HCT116 (cell line): ENCODE results near the gene SLC7A5. TPM values are rescaled to one million over a fixed set of nuclear protein-coding genes. Genes with fewer than 3 reads are reported as not detected.
A peak's percentile ranks its signal among the peaks of the same experiment; 100 is the strongest.

Experiments
- ATAC-seq: fragments of 200-7000 bp; cut with Tn5 transposase; 2 replicates; pipeline ENCODE4 v1.9.1; 2020; ENCODE audit warnings: mild to moderate bottlenecking, moderate library complexity
- BruUV-seq: library from RNA; stranded (reverse); fragments of 400-500 nt; replicated peaks from 2 replicates; lab custom pipeline; 2021; lab: Mats Ljungman, UMichigan
- CTCF ChIA-PET: fragments of 300-600 bp; sonication (Branson Sonifier 250); formaldehyde crosslinking; loops from one replicate; lab custom pipeline; 2021; ENCODE audit warnings: antibody characterized with exemption; lab: Charles Lee
- POLR2A ChIA-PET: fragments of 300-600, 350-600 bp; sonication (Branson Sonifier 250); formaldehyde crosslinking; loops from one replicate; lab custom pipeline; 2021; ENCODE audit warnings: antibody characterized with exemption; lab: Charles Lee
- RAD21 ChIA-PET, 2 experiments: fragments of 300-600 bp; sonication (Branson Sonifier 250); formaldehyde crosslinking; loops; one replicate each; lab custom pipeline; 2023; ENCODE audit warnings: low total read pairs in 2 of 2; ENCODE audit not compliant: uncharacterized antibody in 2 of 2, unreplicated experiment in 2 of 2, low non-redundant PET in 1 of 2; lab: Charles Lee
- DNase-seq: peaks from one replicate; pipeline ENCODE4 v3.0.0-alpha.2; 2010; ENCODE audit warnings: low read depth, low spot score
- H2AFZ ChIP-seq: fragments of 200-600 bp; shearing (Covaris generic), sonication (generic); 2 replicates; pipeline ENCODE4 v1.6.1; 2017; ENCODE audit warnings: low read depth, mixed run types, mixed read lengths, antibody characterized with exemption, low read length; ENCODE audit not compliant: poor library complexity, severe bottlenecking
- H3K27ac ChIP-seq: 2 replicates; pipeline ENCODE4 v1.5.1; 2012; ENCODE audit warnings: low read depth, low read length
- H3K27me3 ChIP-seq: fragments of 200-600 bp; sonication (generic); 2 replicates; pipeline ENCODE4 v1.6.1; 2016; ENCODE audit warnings: mixed run types, low read length, mixed read lengths; ENCODE audit not compliant: insufficient read depth
- H3K36me3 ChIP-seq, 2 experiments: fragments of 200-500 bp in 1 of 2; fragments of 200-600 bp in 1 of 2; sonication (Bioruptor generic) in 1 of 2; sonication (generic) in 1 of 2; 2 replicates each; pipeline versions ENCODE4 v1.5.1 to v1.6.1; 2014 to 2016; ENCODE audit warnings: low read length in 2 of 2, inconsistent platforms in 1 of 2, mixed read lengths in 1 of 2, mixed run types in 1 of 2; ENCODE audit not compliant: insufficient read depth in 2 of 2, control insufficient read depth in 1 of 2
- H3K4me1 ChIP-seq, 2 experiments: fragments of 200-600 bp in 1 of 2; sonication (generic) in 1 of 2; 2 replicates each; pipeline versions ENCODE4 v1.5.1 to v1.6.1; 2012 to 2017; ENCODE audit warnings: low read length in 2 of 2, inconsistent platforms in 1 of 2, mild to moderate bottlenecking in 1 of 2, mixed read lengths in 1 of 2, mixed run types in 1 of 2, moderate library complexity in 1 of 2; ENCODE audit not compliant: insufficient read depth in 2 of 2, control insufficient read depth in 1 of 2
- H3K4me2 ChIP-seq: fragments of 200-600 bp; sonication (generic); 2 replicates; pipeline ENCODE4 v1.6.1; 2017; ENCODE audit warnings: mixed run types, low read length, mixed read lengths
- H3K4me3 ChIP-seq, 2 experiments: fragments of 200-600 bp in 1 of 2; sonication (generic) in 1 of 2; replicated peaks in 1 of 2; 2 replicates each; pipeline ENCODE4 v1.5.1; 2011 to 2016; ENCODE audit warnings: low read length in 2 of 2, control low read depth in 1 of 2, low read depth in 1 of 2, mild to moderate bottlenecking in 1 of 2, mixed read lengths in 1 of 2, mixed run types in 1 of 2
- H3K79me2 ChIP-seq: fragments of 200-600 bp; sonication (generic); 2 replicates; pipeline ENCODE4 v1.6.1; 2017; ENCODE audit warnings: mild to moderate bottlenecking, mixed run types, low read length, moderate library complexity, mixed read lengths; ENCODE audit not compliant: insufficient read depth
- H3K9ac ChIP-seq: fragments of 200-600 bp; sonication (generic); 2 replicates; pipeline ENCODE4 v1.6.1; 2016; ENCODE audit warnings: low read length, mixed read lengths
- H3K9me2 ChIP-seq: fragments of 200-600 bp; sonication (generic), shearing (Covaris generic); 2 replicates; pipeline ENCODE4 v1.6.1; 2017; ENCODE audit warnings: mixed run types, mild to moderate bottlenecking, moderate library complexity; ENCODE audit not compliant: insufficient read depth
- H3K9me3 ChIP-seq, 2 experiments: fragments of 200-500 bp in 1 of 2; fragments of 200-600 bp in 1 of 2; sonication (Bioruptor generic) in 1 of 2; sonication (generic) in 1 of 2; 2 replicates each; pipeline ENCODE4 v1.6.1; 2014 to 2017; ENCODE audit warnings: low read length in 2 of 2, mixed read lengths in 2 of 2, inconsistent platforms in 1 of 2, low read depth in 1 of 2, mild to moderate bottlenecking in 1 of 2, mixed run types in 1 of 2, moderate library complexity in 1 of 2; ENCODE audit not compliant: control insufficient read depth in 1 of 2, insufficient read depth in 1 of 2
- H4K20me1 ChIP-seq: fragments of 200-600 bp; sonication (generic), shearing (Covaris generic); 2 replicates; pipeline ENCODE4 v1.6.1; 2017; ENCODE audit warnings: mixed run types, mild to moderate bottlenecking, moderate library complexity; ENCODE audit not compliant: insufficient read depth
- CTCF ChIP-seq, 3 experiments: fragments of 200-600 bp in 1 of 3; sonication (generic) in 1 of 3; IDR thresholded peaks in 2 of 3; conservative IDR thresholded peaks in 1 of 3; 2 replicates each; pipeline ENCODE4 v1.5.1; 2012 to 2017; ENCODE audit warnings: low read depth in 2 of 3, low read length in 2 of 3, antibody characterized with exemption in 1 of 3, borderline replicate concordance in 1 of 3, control low read depth in 1 of 3, mild to moderate bottlenecking in 1 of 3, mixed read lengths in 1 of 3, mixed run types in 1 of 3, moderate library complexity in 1 of 3; ENCODE audit not compliant: insufficient read depth in 1 of 3
- ELF1 ChIP-seq: IDR thresholded peaks from 2 replicates; pipeline ENCODE4 v1.6.1; 2012; ENCODE audit warnings: low read depth, borderline replicate concordance
- POLR2A ChIP-seq: IDR thresholded peaks from 2 replicates; pipeline ENCODE4 v1.7.0; 2011; ENCODE audit warnings: borderline replicate concordance; ENCODE audit not compliant: insufficient read depth, insufficient read length; ENCODE audit errors: extremely low read depth
- POLR2AphosphoS5 ChIP-seq: IDR thresholded peaks from 2 replicates; pipeline ENCODE4 v1.6.1; 2011; ENCODE audit warnings: mild to moderate bottlenecking, low read depth, low read length, moderate library complexity
- REST ChIP-seq: IDR thresholded peaks from 2 replicates; pipeline ENCODE4 v1.6.1; 2012; ENCODE audit warnings: low read depth
- SP1 ChIP-seq: IDR thresholded peaks from 2 replicates; pipeline ENCODE4 v1.6.1; 2012; ENCODE audit warnings: low read depth
- YY1 ChIP-seq: IDR thresholded peaks from 2 replicates; pipeline ENCODE4 v1.6.1; 2011; ENCODE audit warnings: low read length, low read depth, moderate library complexity, mild to moderate bottlenecking; ENCODE audit not compliant: insufficient replicate concordance; ENCODE audit errors: extremely low read depth
- ZBTB33 ChIP-seq: IDR thresholded peaks from 2 replicates; pipeline ENCODE4 v1.6.1; 2011; ENCODE audit warnings: mild to moderate bottlenecking, low read length, moderate library complexity; ENCODE audit not compliant: insufficient replicate concordance; ENCODE audit errors: extremely low read depth
- intact Hi-C: fragments of 100-400 bp; cut with micrococcal nuclease; formaldehyde crosslinking; loops from 2 replicates; pipeline ENCODE4 v1.10.0; 2022
- total RNA-seq: library from RNA; stranded (reverse); gene quantifications from one replicate; pipeline ENCODE4 v1.2.1, GENCODE V29; 2021; ENCODE audit not compliant: unreplicated experiment

SLC7A5 gene
- total RNA-seq, 1 experiment from 2014 or later: 482 TPM

GRCh38 chr16:87836346-87836843 is 32.9 kb downstream of the SLC7A5 start (continued):
- TF ChIP-seq REST (no peak), ELF1 (no peak), ZBTB33 (no peak), YY1 (no peak), POLR2A (no peak), SP1 (no peak)

- H3K9ac ChIP-seq: no peak overlapping the region
- peaks cover 22% of the 10 kb centered on the region for H3K79me2 ChIP-seq
- intact Hi-C loops: no loop called here
- DNase-seq (no peak), ATAC-seq (no peak)
- no peaks in the 10 kb centered on the region for H3K9me3 ChIP-seq
- peaks cover 7% of the 10 kb centered on the region; the same call in 1 of the 2 replicates for H4K20me1 ChIP-seq
- peaks cover 66 to 95% of the 10 kb centered on the region in 2 experiments for H3K36me3 ChIP-seq
- no peak overlapping the region; the same call in 1 of the 2 replicates for H3K27ac ChIP-seq
- CTCF ChIA-PET: interaction anchor here (2.9 kb wide), 1 partner anchor 14 kb away, joined by 12 read pairs; no protein-coding TSS in a partner anchor
- H3K4me2 ChIP-seq: no peak overlapping the region
- no peaks in the 10 kb centered on the region for H3K9me2 ChIP-seq
- no peaks in the 10 kb centered on the region for H3K4me1 ChIP-seq
- no peak overlapping the region for H3K4me3 ChIP-seq
- BruUV-seq: no TSS peak
- TF ChIP-seq CTCF (IDR thresholded peaks at IDR 0.05 in 2 of 3, conservative IDR thresholded peaks at IDR 0.05 in 1 of 3; ENCODE audit: borderline replicate concordance in 1 of 3, insufficient read depth in 1 of 3, low read depth in 2 of 3, low read length in 2 of 3) (no peak), POLR2AphosphoS5 (peak; percentile 36; the same call in 1 of the 2 replicates)
- TF ChIP-seq, all 23 proteins: peak for 1
- Histone ChIP-seq H3K27me3 (no peaks in the 10 kb centered on the region), H2AFZ (no peak overlapping the region)
- RAD21 ChIA-PET: no interaction called here
- POLR2A ChIA-PET: no interaction called here
Observed at GRCh38 chr16:87835882-87836331, 33.4 kb downstream of the SLC7A5 start.
